Liver (tissue), 9 donors: ENCODE results near the gene CAST. TPM values are rescaled to one million over a fixed set of nuclear protein-coding genes. Genes with fewer than 3 reads are reported as not detected.
A peak's percentile ranks its signal among the peaks of the same experiment; 100 is the strongest.

Experiments
- DNase-seq: peaks from one replicate; pipeline ENCODE4 v3.0.0-alpha.2; 2017; ENCODE audit warnings: low spot score
- H3K27ac ChIP-seq, 2 donors: one replicate each; pipeline ENCODE4 v1.7.0; 2013; ENCODE audit warnings: inconsistent platforms in 2 of 2, low read length in 2 of 2, control low read depth in 1 of 2, low read depth in 1 of 2, mild to moderate bottlenecking in 1 of 2
- H3K27me3 ChIP-seq, 4 donors: one replicate each; pipeline versions ENCODE4 v1.6.1 to v1.7.0; 2013; ENCODE audit warnings: low read length in 3 of 4, inconsistent platforms in 1 of 4, mild to moderate bottlenecking in 1 of 4, moderate library complexity in 1 of 4; ENCODE audit not compliant: control insufficient read depth in 4 of 4, insufficient read depth in 4 of 4
- H3K36me3 ChIP-seq, 4 donors: one replicate each; pipeline versions ENCODE4 v1.6.1 to v1.7.0; 2013; ENCODE audit warnings: low read length in 3 of 4, mild to moderate bottlenecking in 3 of 4, low read depth in 1 of 4, moderate library complexity in 1 of 4; ENCODE audit not compliant: control insufficient read depth in 4 of 4, insufficient read depth in 3 of 4
- H3K4me1 ChIP-seq, 4 donors: one replicate each; pipeline versions ENCODE4 v1.6.1 to v1.7.0; 2013; ENCODE audit warnings: low read length in 3 of 4, mild to moderate bottlenecking in 3 of 4, moderate library complexity in 1 of 4; ENCODE audit not compliant: control insufficient read depth in 4 of 4, insufficient read depth in 4 of 4
- H3K4me3 ChIP-seq, 3 donors: one replicate each; pipeline versions ENCODE4 v1.6.1 to v1.7.0; 2013; ENCODE audit warnings: low read length in 3 of 3, control low read depth in 1 of 3, low read depth in 1 of 3, mild to moderate bottlenecking in 1 of 3
- H3K9ac ChIP-seq, 2 donors: one replicate each; pipeline ENCODE4 v1.7.0; 2013; ENCODE audit warnings: low read length in 2 of 2, mild to moderate bottlenecking in 2 of 2, moderate library complexity in 2 of 2, control low read depth in 1 of 2, low read depth in 1 of 2
- H3K9me3 ChIP-seq, 4 donors: one replicate each; pipeline versions ENCODE4 v1.6.1 to v1.7.0; 2013; ENCODE audit warnings: low read length in 3 of 4; ENCODE audit not compliant: control insufficient read depth in 4 of 4
- EGR1 ChIP-seq, 2 donors: IDR thresholded peaks; 2 replicates each; pipeline ENCODE4 v1.6.1; 2016 to 2018; ENCODE audit warnings: antibody characterized with exemption in 2 of 2, low read depth in 2 of 2
- FOXA1 ChIP-seq: IDR thresholded peaks from 2 replicates; pipeline ENCODE4 v1.6.1; 2016; ENCODE audit warnings: antibody characterized with exemption
- FOXA2 ChIP-seq: IDR thresholded peaks from 2 replicates; pipeline ENCODE4 v1.6.1; 2016; ENCODE audit warnings: antibody characterized with exemption
- GABPA ChIP-seq, 2 donors: IDR thresholded peaks in 1 of 2; conservative IDR thresholded peaks in 1 of 2; 2 replicates each; pipeline ENCODE4 v1.6.1; 2016; ENCODE audit warnings: antibody characterized with exemption in 2 of 2, mild to moderate bottlenecking in 1 of 2, moderate library complexity in 1 of 2
- HNF4A ChIP-seq, 2 donors: conservative IDR thresholded peaks; 2 replicates each; pipeline ENCODE4 v1.6.1; 2016; ENCODE audit warnings: antibody characterized with exemption in 2 of 2, mild to moderate bottlenecking in 2 of 2
- HNF4G ChIP-seq: IDR thresholded peaks from 2 replicates; pipeline ENCODE4 v1.6.1; 2016; ENCODE audit warnings: antibody characterized with exemption
- JUND ChIP-seq, 2 donors: IDR thresholded peaks; 2 replicates each; pipeline ENCODE4 v1.6.1; 2016; ENCODE audit warnings: antibody characterized with exemption in 2 of 2
- NR2F2 ChIP-seq: IDR thresholded peaks from 2 replicates; pipeline ENCODE4 v1.6.1; 2016; ENCODE audit warnings: antibody characterized with exemption
- RAD21 ChIP-seq, 2 donors: IDR thresholded peaks; 2 replicates each; pipeline ENCODE4 v1.6.1; 2016; ENCODE audit warnings: antibody characterized with exemption in 2 of 2, mild to moderate bottlenecking in 2 of 2
- SP1 ChIP-seq: IDR thresholded peaks from 2 replicates; pipeline ENCODE4 v1.6.1; 2018; ENCODE audit warnings: antibody characterized with exemption, mild to moderate bottlenecking
- TAF1 ChIP-seq: conservative IDR thresholded peaks from 2 replicates; pipeline ENCODE4 v1.6.1; 2016; ENCODE audit warnings: antibody characterized with exemption, mild to moderate bottlenecking
- YY1 ChIP-seq: IDR thresholded peaks from 2 replicates; pipeline ENCODE4 v1.6.1; 2016; ENCODE audit warnings: antibody characterized with exemption, mild to moderate bottlenecking
- WGBS: extraction: QIAGEN DNeasy Blood & Tissue Kit; methylation state at CpG from one replicate; pipeline ENCODE4 v1.1.7; 2013; 5-methylcytosine and 5-hydroxymethylcytosine counted together
- polyA plus RNA-seq, 2 donors: library from polyadenylated mRNA; stranded (reverse) in 1 of 2; unstranded in 1 of 2; fragments of 200-250 nt in 1 of 2; fragments of >200 nt in 1 of 2; fragmentation: Nextera tagmentation in 1 of 2; extraction: Ambion mirVana in 1 of 2; gene quantifications; one replicate each; pipeline versions ENCODE4 v1.2.1 to v1.2.3, GENCODE V29; 2013 to 2015
- total RNA-seq, 2 donors: library from RNA; depleted of rRNA; stranded (reverse); fragments of >200 nt; gene quantifications; one replicate each; pipeline ENCODE4 v1.2.3, GENCODE V29; 2014
- TF ChIP-seq, protein P1 (sequence below): IDR thresholded peaks from 2 replicates; pipeline ENCODE4 v1.6.1; 2016; ENCODE audit warnings: antibody characterized with exemption, mild to moderate bottlenecking
- TF ChIP-seq, protein P2 (sequence below): IDR thresholded peaks from 2 replicates; pipeline ENCODE4 v1.6.1; 2016; ENCODE audit warnings: antibody characterized with exemption
- TF ChIP-seq, protein P3 (sequence below): IDR thresholded peaks from 2 replicates; pipeline ENCODE4 v1.6.1; 2016; ENCODE audit warnings: antibody characterized with exemption
- TF ChIP-seq, protein P4 (sequence below): IDR thresholded peaks from 2 replicates; pipeline ENCODE4 v1.6.1; 2016; ENCODE audit warnings: antibody characterized with exemption
- donor health status: healthy.
- donor health status: healthy.
- donor health status: healthy.
- donor health status: healthy.
- donor health status: healthy.

Gene CAST
- total and polyA plus RNA-seq, 4 donors, result 43.3 to 126 (median 81.0) TPM

DNA sequence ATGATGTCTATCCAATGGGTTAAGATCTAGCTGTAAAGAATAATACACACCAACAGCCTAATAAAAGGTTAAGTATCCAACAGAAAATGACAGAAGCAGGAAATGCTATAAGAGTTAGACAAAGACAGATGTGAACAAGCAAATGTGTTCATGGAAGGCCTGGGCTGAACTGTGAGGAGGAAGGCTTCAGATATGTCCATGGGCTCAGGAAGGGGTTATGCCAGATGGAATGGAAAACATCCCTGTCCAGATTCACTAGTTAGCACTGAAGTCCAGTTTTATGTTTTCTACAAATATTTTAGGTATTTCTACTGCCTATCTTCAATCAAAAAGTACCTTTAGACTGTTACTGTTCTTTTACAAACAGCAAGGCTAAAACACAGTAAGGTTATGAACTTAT, 118.5 kb downstream of the CAST start:
- TF ChIP-seq SP1, result no peak
- TF ChIP-seq GABPA (IDR thresholded peaks at IDR 0.05 in 1 of 2, conservative IDR thresholded peaks at IDR 0.05 in 1 of 2), result no peak
- TF ChIP-seq, protein P1, sequence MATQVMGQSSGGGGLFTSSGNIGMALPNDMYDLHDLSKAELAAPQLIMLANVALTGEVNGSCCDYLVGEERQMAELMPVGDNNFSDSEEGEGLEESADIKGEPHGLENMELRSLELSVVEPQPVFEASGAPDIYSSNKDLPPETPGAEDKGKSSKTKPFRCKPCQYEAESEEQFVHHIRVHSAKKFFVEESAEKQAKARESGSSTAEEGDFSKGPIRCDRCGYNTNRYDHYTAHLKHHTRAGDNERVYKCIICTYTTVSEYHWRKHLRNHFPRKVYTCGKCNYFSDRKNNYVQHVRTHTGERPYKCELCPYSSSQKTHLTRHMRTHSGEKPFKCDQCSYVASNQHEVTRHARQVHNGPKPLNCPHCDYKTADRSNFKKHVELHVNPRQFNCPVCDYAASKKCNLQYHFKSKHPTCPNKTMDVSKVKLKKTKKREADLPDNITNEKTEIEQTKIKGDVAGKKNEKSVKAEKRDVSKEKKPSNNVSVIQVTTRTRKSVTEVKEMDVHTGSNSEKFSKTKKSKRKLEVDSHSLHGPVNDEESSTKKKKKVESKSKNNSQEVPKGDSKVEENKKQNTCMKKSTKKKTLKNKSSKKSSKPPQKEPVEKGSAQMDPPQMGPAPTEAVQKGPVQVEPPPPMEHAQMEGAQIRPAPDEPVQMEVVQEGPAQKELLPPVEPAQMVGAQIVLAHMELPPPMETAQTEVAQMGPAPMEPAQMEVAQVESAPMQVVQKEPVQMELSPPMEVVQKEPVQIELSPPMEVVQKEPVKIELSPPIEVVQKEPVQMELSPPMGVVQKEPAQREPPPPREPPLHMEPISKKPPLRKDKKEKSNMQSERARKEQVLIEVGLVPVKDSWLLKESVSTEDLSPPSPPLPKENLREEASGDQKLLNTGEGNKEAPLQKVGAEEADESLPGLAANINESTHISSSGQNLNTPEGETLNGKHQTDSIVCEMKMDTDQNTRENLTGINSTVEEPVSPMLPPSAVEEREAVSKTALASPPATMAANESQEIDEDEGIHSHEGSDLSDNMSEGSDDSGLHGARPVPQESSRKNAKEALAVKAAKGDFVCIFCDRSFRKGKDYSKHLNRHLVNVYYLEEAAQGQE, result no peak
- no peak for TF ChIP-seq FOXA1
- TF ChIP-seq EGR1 (IDR thresholded peaks at IDR 0.05; ENCODE audit: low read depth in 2 of 2), result no peak
- TF ChIP-seq, protein P2, sequence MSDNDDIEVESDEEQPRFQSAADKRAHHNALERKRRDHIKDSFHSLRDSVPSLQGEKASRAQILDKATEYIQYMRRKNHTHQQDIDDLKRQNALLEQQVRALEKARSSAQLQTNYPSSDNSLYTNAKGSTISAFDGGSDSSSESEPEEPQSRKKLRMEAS, result no peak
- TF ChIP-seq HNF4A (conservative IDR thresholded peaks at IDR 0.05), result no peak
- TF ChIP-seq HNF4G, result no peak
- TF ChIP-seq FOXA2, result no peak
- no peak for TF ChIP-seq JUND (IDR thresholded peaks at IDR 0.05)
- TF ChIP-seq NR2F2, result no peak
- TF ChIP-seq YY1, result no peak
- TF ChIP-seq, protein P3, sequence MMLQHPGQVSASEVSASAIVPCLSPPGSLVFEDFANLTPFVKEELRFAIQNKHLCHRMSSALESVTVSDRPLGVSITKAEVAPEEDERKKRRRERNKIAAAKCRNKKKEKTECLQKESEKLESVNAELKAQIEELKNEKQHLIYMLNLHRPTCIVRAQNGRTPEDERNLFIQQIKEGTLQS, result no peak
- no peak for TF ChIP-seq RAD21 (IDR thresholded peaks at IDR 0.05)
- TF ChIP-seq TAF1, result no peak
- H3K36me3 ChIP-seq, result peaks cover 14 to 74% (median 44%) of the 10 kb centered on the region in 4 donors
- H3K9me3 ChIP-seq, result no peaks in the 10 kb centered on the region
- peaks cover 0 to 10% (median 5%) of the 10 kb centered on the region in 4 donors for H3K4me1 ChIP-seq
- no peaks in the 10 kb centered on the region for H3K27me3 ChIP-seq
- H3K27ac ChIP-seq, result no peak overlapping the region
- no peak overlapping the region for H3K4me3 ChIP-seq
- no peak for DNase-seq
- no peak overlapping the region for H3K9ac ChIP-seq

DNA sequence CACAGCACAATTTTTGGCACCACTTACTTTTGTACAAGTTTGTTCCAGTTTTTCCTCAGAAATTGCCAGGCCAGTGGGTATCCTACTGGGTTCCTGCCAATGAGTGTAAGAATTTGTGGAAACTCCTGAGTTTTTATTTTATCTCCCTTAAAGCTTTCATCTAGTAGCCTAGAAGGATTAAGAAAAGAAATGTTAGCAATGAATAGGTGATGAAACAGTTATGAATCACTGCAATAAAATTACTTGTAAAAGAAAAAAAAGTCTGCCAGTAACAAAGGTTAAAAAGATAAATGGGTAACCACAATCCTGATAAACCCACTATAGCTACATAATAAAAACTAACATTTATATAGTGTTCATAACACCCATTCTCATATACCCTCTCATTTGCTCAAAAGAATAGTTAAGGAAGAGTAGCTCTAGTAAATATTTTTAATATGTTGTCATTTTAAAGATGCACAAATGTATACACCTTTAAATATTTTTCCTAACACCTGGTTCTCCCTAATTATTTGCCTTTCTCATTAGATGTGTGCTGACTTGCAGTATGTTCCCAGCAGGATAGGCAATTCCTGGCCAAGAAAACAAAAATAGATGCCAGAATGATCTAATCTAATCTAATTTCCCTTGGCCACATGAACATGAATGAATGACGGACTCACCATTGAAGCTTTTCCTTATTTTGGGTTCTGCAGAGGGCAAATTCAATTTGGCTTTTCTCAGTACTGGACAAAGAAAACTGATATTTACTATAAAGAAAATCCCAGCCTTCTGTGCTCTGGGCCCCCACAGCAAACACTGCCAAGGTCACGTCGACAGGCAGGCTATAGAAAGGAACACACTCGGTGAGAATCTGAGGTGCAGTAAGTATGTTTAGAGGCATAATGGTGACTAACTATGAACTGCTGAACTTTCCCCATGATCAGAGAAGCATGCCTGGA, 119.1 kb downstream of the CAST start:
- TF ChIP-seq FOXA1 (no peak), RAD21 (IDR thresholded peaks at IDR 0.05) (no peak), TAF1 (no peak)
- TF ChIP-seq, protein P1, result no peak
- TF ChIP-seq, protein P4, sequence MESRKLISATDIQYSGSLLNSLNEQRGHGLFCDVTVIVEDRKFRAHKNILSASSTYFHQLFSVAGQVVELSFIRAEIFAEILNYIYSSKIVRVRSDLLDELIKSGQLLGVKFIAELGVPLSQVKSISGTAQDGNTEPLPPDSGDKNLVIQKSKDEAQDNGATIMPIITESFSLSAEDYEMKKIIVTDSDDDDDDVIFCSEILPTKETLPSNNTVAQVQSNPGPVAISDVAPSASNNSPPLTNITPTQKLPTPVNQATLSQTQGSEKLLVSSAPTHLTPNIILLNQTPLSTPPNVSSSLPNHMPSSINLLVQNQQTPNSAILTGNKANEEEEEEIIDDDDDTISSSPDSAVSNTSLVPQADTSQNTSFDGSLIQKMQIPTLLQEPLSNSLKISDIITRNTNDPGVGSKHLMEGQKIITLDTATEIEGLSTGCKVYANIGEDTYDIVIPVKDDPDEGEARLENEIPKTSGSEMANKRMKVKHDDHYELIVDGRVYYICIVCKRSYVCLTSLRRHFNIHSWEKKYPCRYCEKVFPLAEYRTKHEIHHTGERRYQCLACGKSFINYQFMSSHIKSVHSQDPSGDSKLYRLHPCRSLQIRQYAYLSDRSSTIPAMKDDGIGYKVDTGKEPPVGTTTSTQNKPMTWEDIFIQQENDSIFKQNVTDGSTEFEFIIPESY, result no peak
- Histone ChIP-seq H3K36me3 (peaks cover 11 to 74% (median 44%) of the 10 kb centered on the region in 4 donors), H3K9me3 (no peaks in the 10 kb centered on the region), H3K9ac (no peak overlapping the region), H3K4me3 (no peak overlapping the region), H3K4me1 (peaks cover 0 to 10% (median 5%) of the 10 kb centered on the region in 4 donors), H3K27me3 (no peaks in the 10 kb centered on the region), H3K27ac (peak overlapping the region in 1 of 2 donors; percentile 19)
- 73% methylated on average over 4 of the region's 4 CpGs for WGBS
- DNase-seq, result no peak
